Midbrain (tissue), 1 donor: ENCODE results near the gene CEBPZOS.

Experiments used
- DNase-seq: peaks from one replicate; lab custom pipeline; 2025; lab: John Stamatoyannopoulos, UW

CEBPZOS gene

GRCh38 chr2:37232131-37232933 is 36.0 kb downstream of the CEBPZOS start:
- DNase-seq = no peak

DNA sequence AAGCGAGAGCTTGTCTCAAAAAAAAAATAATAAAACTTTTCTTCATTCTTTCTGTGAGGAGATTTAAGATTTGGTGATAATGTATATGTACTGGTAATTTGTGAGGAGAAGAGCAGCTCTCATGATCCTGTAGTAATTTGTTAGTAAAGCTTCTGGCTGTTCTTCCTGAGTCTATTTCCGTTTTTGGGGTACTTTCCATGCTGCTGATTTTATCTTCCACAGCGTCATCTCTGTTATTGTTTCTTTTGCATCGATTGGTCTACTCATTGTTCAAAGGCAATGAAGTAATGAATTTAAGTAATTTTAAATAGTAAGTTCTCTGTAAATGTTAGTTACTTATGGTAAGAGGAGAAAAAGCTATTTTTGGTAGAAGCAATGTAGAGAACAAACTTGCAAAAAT is 47.1 kb downstream of the CEBPZOS start:
- DNase-seq = no peak

DNA sequence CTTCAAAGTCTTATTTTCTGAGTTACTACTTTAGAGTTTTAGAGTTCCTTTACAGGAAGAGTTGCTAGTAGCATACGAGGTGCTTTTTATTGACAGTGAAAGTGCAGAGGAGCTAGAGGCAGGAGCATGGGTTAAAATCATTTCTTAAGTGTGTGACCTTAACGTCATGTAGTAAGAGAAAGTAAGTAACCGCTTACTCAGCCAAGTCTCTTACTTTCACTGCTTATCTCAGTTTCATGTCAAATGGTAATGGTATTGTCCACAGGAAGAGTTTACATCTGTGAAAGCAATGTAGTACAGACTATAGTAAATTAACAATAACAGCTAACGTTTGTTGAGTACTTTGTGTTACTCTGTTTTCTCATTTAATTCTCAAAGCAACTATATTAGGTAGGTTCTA is 47.7 kb downstream of the CEBPZOS start:
- no peak for DNase-seq

- no peak for DNase-seq
Measured at GRCh38 chr2:37244755-37245154, 48.5 kb downstream of the CEBPZOS start.

- no peak for DNase-seq
Measured at GRCh38 chr2:37246205-37246604, 49.9 kb downstream of the CEBPZOS start.

DNA sequence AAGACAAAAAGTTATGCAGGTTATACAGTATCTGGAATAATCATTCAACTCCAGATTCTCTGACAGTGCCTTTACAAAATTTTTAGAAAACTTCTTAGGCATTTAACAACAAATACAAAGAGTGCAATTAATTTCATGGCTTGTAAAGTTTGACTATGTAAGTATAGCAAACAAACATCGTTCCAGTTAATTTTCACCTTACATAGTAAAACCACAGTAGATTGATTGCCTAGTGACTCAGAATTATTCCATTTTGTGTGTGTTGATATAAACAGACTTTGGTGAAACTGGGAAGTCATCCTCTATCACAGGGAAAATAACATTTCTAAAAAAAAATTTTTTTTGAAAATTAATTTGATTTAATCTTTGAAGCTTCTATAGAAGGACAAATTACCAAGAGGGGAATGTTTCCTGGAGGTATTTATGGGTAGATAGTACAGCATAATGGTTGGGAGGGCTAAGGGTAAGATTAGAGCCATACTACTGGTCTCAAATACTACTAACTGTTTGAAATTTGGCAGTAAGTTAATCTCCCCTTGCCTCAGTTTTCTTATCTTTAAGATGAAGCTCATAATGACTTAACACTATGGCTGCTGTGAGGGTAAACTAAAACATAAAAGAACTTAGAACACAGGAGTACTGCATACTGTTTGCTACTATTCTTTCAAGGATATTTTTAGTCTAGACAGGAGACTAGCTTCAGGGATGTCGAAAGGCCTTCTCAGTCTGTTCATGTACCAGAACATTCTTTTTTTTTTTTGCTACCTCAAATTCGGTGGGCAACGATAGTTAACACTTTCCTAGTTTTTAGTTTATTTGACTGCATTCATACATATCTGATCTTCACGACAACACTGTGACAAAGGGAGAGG is 54.8 kb downstream of the CEBPZOS start:
- DNase-seq = no peak
